HG02798 (cell line): ENCODE data around the gene SIGLEC11.
"Not testable (repeated sequence)": the region's sequence is repeated elsewhere in the genome, so short reads cannot be mapped to it uniquely, and the experiment has no call there.

Experiments used
- ATAC-seq: cut with Tn5 transposase; IDR thresholded peaks from one replicate; pipeline ENCODE4 v1.9.1; 2021; ENCODE audit warnings: mild to moderate bottlenecking; ENCODE audit not compliant: unreplicated experiment, poor library complexity

Gene SIGLEC11, protein sequence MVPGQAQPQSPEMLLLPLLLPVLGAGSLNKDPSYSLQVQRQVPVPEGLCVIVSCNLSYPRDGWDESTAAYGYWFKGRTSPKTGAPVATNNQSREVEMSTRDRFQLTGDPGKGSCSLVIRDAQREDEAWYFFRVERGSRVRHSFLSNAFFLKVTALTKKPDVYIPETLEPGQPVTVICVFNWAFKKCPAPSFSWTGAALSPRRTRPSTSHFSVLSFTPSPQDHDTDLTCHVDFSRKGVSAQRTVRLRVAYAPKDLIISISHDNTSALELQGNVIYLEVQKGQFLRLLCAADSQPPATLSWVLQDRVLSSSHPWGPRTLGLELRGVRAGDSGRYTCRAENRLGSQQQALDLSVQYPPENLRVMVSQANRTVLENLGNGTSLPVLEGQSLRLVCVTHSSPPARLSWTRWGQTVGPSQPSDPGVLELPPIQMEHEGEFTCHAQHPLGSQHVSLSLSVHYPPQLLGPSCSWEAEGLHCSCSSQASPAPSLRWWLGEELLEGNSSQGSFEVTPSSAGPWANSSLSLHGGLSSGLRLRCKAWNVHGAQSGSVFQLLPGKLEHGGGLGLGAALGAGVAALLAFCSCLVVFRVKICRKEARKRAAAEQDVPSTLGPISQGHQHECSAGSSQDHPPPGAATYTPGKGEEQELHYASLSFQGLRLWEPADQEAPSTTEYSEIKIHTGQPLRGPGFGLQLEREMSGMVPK

DNA sequence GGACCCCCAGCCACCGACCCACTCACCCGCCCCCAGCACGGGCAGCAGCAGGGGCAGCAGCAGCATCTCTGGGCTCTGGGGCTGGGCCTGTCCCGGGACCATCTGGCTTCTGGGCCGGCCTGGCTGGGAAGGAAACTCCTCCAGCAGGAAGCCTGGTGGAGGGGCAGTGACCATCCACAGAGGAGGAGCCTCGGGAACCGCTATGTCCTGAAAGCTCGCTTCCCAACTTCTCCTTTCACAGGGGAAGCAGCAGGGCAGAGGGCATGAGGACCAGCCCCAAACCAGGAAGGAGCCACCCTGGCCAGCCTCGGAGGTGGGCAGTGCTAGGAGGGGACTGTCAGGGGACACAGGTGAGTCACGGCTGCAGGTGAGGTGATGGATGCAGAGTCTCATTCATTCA, at the start of gene SIGLEC11:
Gene SIGLEC11, minus strand, starts transcription at position 193 of the 400 bp plus-strand sequence. Its CDS starts 91 bp downstream, at position 102.
- ATAC-seq, result not testable (repeated sequence)

- no peak for ATAC-seq
These were observed 47.6 kb upstream of the SIGLEC11 start for GRCh38 chr19:50008532-50008931.

- no peak for ATAC-seq
These were observed 47.0 kb upstream of the SIGLEC11 start for GRCh38 chr19:50007947-50008346.

DNA sequence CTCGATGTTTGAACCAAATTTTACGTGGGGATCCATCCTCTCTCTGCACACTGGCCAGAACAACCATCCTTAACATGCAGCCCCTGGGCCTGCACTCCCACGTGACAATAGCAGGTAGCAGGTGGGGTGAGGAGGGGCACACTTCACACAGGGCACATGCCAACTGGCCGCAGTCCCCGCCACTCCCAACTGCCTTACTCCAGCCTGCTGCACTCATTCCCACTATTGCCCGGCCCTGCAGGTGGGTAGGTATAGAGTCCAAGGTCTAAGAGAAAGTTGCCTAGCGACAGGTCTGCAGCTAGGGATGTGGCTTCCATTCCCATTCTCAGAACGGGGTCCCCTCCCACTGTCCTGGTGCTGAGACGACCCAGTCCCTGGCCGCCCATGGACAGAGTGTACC, 46.2 kb upstream of the SIGLEC11 start:
- no peak for ATAC-seq

DNA sequence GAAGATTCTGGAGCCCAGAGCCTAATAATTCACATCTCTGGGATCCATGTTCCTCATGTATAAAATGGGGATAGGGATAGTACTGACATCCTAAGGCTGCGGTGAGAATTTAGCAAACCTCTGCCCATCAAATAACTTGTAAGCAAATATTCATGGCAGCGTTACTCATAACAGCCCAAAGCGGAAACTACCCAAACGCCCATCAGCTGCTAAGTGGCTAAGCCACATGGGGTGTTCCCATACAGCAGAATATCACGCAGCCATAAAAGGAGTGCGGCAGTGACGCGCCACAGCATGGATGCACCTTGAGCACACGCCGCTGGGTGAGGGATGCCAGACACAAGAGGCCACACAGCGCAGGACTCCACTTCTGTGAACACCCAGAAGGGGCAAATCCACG, 44.5 kb upstream of the SIGLEC11 start:
- ATAC-seq, result no peak

DNA sequence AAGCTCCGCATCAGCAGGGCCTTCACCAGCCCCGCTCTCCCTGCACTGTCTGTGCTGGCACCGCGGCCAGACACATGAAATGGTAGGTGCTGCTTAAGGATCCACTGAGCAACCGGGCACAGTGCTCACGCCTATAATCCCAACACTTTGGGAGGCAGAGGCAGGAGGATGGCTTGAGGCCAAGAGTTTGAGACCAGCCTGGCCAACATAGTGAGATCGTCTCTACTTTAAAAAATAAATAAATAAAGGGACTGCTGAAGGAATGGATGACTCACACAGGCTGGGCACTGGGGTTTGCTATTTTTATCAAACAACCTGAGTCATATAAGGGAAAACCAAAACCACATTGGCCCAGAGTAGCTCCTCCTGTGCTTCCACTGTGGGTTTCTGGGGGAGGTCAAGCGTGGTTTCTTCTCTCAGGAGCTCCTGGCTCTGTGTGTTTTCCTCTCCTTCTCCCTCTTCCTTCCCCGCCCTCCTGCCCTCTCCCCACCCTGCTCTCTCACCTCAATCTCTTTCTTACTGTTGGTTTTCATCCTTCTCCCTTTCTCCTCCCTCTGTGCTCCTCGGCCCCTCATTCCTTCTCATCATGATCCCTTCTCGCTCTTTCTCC, 42.9 kb upstream of the SIGLEC11 start:
- ATAC-seq, result no peak

DNA sequence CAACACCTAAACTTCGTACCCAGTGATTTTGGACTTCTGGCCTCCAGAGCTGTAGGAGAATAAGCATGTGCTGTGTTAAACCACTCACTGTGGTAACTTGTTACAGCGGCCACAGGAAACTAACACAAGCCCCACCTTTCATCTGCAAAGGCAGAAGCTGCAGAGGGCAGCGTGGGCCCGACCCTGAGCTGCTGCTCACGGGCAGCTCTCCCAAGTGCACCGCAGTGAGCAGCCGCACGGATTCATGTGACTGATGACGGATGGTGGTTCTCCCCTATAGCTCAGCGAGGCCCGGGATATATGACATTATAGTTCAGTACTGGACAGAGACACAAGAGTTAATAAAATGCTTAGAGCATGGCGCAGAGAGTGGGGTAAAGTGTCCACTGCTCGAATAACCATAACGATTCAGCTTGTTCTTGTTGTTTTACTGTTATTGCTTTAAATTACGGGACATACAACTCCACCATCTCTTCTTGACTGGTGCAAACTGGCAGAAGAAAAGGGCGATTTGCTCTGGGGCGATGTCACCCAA, 42.3 kb upstream of the SIGLEC11 start:
- ATAC-seq, result no peak

DNA sequence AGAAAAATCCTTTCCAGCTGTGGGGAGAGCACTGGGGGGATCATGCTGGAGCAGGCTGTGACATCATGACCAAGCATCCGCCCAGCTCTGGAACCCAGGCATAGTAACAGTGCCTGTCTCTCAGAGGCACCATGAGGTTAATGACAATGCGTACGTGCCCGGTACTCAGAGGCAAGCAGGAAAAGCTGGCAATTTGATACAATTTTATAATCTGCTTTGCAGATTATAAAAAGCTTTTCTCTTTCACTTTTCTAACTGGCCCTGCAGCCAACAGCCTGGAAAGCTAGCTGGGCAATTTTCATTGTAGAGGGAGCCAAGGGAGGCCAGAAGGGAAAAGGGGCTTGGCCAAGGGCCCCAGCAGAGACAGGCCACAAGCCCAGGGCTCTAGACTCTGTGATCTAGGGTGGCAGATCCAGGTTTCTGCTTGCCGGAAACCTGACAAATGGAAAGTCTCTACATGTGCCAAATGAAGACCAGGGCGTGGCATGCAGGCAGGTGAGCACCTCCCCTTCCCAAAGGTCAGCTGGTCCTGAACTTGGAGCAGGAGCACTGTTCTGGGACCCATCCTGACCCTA, 41.5 kb upstream of the SIGLEC11 start:
- ATAC-seq, result no peak

- no peak for ATAC-seq
These were observed 40.8 kb upstream of the SIGLEC11 start for GRCh38 chr19:50001775-50002174.

DNA sequence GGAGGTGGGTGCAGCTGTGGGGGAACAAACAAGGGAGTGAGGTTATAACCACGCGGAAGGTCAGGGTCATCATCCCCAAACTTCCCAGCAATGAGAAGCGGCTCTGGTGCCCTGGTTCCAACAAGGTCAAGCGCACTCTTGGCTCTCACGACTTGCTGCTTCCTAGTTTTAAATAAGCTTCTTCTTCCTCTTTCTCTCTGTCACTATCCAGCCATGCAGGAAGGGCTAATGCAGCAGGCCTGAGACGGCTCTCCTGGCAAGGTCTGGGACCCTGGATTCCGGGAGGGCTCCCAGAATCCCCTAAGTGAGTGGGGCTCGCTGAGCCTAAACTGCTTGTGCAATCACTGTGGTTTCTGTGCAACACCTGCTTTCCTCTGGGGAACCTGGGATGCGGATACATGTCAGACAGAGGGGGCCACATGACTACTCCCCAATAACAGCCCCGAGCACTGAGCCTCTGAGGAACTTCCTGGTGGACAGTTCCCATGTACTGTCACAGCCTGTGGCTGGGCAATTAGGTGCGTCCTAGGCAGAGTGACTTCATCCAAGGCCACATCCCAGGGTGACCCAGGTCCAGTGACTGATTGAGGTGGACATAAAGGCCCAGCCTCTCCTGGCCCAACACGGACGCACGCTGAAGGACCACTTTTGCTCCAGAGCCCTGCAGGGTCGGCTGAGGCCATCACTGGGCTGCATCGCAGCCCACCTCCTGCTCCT, 40.0 kb upstream of the SIGLEC11 start:
- no peak for ATAC-seq

GRCh38 chr19:50000038-50000840, 39.3 kb upstream of the SIGLEC11 start:
- ATAC-seq, result no peak

- no peak for ATAC-seq
These were observed 38.5 kb upstream of the SIGLEC11 start for GRCh38 chr19:49999371-50000010.

GRCh38 chr19:49997709-49998108, 36.7 kb upstream of the SIGLEC11 start:
- ATAC-seq, result no peak

- no peak for ATAC-seq
These were observed 27.5 kb upstream of the SIGLEC11 start for GRCh38 chr19:49988433-49988832.

GRCh38 chr19:49988007-49988406, 27.0 kb upstream of the SIGLEC11 start:
- no peak for ATAC-seq

DNA sequence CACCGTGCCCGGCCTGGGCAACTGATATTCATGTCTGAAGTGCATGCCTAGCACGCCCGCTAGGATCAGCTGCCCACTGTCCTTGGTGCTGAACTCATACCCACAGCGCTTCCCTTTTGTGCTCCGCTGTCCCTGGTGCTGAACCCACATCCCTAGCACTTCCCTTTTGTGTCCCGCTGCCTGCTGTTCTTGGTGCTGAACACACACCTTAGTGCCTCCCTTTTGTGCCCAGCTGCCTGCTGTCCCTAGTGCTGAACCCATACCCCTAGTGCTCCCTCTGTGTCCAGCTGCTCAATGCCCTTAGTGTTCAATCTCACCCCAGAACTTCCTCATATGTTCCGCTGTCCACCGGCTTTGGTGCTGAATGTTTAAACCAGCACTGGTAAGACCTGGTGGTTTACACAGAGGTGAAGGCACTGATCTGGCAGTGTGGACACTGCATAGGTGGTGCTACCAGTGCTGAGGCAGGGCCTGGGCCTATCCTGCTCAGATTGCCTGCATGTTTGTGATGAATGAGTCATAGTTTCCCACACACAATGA, 26.3 kb upstream of the SIGLEC11 start:
- ATAC-seq, result no peak

GRCh38 chr19:49986354-49986753, 25.4 kb upstream of the SIGLEC11 start:
- no peak for ATAC-seq

DNA sequence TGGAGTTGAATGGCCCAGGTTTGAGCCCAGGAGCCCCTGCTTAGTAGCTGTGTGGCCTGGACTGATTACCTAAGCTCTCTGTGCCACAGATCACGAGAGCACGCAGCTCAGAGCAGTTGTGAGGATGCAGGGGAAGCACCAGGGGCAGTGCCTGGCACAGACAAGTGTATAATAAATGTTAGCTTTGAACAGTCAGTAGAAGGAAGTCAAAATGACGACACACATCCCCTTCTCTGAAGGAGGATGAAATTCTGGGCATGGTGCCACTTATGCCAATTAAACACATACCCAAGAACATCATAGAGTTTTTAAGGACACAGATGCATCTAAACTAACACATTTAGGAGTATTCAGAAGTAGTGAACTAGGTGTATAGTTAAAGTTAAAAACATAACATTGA, 24.9 kb upstream of the SIGLEC11 start:
- ATAC-seq, result no peak

- ATAC-seq, result no peak
These were observed 23.5 kb upstream of the SIGLEC11 start for GRCh38 chr19:49984491-49984890.
